H54 (cell line): ENCODE data around the gene MC1R.
"Not testable (repeated sequence)": the region's sequence is repeated elsewhere in the genome, so short reads cannot be mapped to it uniquely, and the experiment has no call there.

Experiments used
- DNase-seq: peaks from one replicate; pipeline ENCODE4 v3.0.0; 2011; ENCODE audit warnings: low spot score, mixed read lengths; ENCODE audit not compliant: insufficient read length
- FAIRE-seq: peaks from 3 replicates; lab custom pipeline; 2011; peaks lifted over from hg19 to GRCh38; lab: Jason Lieb, UNC
- POLR2A ChIP-seq: IDR thresholded peaks from 2 replicates; pipeline ENCODE4 v1.6.1; 2011; ENCODE audit warnings: low read depth, mild to moderate bottlenecking, low read length

Gene MC1R

DNA sequence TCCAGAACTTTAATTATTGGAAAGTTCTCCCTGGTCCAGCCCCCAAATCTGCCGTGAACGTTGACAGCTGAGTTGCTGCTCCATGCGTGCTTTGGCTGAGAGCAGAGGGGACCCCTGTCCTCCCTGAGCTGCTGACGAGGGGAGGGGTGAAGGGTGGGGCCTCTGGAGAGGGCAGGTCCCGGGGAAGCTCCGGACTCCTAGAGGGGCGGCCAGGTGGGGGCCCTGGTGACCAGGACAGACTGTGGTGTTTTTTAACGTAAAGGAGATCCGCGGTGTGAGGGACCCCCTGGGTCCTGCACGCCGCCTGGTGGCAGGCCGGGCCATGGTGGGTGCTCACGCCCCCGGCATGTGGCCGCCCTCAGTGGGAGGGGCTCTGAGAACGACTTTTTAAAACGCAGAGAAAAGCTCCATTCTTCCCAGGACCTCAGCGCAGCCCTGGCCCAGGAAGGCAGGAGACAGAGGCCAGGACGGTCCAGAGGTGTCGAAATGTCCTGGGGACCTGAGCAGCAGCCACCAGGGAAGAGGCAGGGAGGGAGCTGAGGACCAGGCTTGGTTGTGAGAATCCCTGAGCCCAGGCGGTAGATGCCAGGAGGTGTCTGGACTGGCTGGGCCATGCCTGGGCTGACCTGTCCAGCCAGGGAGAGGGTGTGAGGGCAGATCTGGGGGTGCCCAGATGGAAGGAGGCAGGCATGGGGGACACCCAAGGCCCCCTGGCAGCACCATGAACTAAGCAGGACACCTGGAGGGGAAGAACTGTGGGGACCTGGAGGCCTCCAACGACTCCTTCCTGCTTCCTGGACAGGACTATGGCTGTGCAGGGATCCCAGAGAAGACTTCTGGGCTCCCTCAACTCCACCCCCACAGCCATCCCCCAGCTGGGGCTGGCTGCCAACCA lies at the start of gene MC1R:
Gene MC1R, plus strand, starts transcription at position 410 of the 895 bp plus-strand sequence. Its CDS starts 397 bp downstream, at position 807.
- no peak for TF ChIP-seq POLR2A
- DNase-seq (no peak), FAIRE-seq (no peak)

DNA sequence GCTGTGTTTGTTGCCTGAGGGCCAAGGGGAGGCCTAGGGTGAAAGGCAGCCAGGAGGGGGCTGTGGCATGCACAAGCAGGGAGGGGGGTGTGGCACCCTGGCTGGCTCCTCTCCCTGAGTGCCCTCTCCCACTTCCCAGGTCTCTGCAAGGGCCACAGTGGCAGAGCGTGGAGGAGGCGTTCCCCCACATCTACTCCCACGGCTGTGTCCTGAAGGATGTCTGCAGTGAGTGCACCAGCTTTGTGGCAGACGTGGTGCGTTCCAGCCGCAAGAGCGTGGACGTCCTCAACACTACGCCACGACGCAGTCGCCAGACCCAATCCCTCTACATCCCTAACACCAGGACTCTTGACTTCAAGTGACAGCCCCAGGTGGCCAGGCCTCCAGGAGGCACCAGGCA lies 48.8 kb upstream of the MC1R start:
- DNase-seq, result no peak
- no peak for TF ChIP-seq POLR2A
- no peak for FAIRE-seq

DNA sequence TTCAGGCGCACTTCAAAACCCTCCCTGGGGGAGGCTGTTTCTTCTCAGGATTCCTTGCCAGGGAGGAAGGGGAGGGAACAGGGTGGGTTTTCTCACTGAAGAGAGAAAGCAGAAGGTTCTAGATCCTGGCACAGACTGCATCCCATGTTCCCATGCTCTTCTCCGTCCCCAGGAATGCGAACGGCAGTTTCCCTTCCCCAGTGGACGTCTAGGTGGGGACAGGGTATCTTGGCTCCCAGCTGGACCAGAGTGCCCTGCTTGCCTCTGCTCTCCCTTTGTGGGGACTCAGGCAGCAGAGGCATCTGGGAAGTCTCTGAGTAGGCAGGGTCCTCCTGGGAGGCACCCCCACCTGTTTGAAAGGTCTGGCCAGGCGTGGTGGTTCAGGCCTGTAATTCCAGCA lies 48.2 kb upstream of the MC1R start:
- no peak for TF ChIP-seq POLR2A
- FAIRE-seq, result no peak
- DNase-seq, result no peak

DNA sequence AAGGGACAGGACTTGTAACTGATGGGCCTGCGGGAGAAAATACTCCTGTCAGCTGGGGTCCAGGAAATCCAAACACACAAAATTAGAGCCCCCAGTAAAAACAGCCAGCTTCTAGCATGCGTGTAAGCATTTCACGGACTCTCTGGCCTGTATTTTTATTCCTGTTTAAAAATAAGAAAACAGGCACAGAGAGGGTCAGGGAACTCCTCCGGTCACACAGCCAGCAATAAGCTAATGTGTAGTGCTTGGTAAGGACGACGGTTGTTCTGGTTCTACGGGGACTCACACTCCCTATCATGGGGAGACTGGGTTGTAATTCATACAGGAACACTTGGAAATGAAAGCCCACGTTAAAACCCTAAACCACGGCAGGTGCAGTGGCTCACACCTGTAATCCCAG lies 46.8 kb upstream of the MC1R start:
- DNase-seq (no peak), FAIRE-seq (no peak)
- TF ChIP-seq POLR2A, result 0 out of 2 replicates have a peak, but pooled peaks have one; percentile 10

DNA sequence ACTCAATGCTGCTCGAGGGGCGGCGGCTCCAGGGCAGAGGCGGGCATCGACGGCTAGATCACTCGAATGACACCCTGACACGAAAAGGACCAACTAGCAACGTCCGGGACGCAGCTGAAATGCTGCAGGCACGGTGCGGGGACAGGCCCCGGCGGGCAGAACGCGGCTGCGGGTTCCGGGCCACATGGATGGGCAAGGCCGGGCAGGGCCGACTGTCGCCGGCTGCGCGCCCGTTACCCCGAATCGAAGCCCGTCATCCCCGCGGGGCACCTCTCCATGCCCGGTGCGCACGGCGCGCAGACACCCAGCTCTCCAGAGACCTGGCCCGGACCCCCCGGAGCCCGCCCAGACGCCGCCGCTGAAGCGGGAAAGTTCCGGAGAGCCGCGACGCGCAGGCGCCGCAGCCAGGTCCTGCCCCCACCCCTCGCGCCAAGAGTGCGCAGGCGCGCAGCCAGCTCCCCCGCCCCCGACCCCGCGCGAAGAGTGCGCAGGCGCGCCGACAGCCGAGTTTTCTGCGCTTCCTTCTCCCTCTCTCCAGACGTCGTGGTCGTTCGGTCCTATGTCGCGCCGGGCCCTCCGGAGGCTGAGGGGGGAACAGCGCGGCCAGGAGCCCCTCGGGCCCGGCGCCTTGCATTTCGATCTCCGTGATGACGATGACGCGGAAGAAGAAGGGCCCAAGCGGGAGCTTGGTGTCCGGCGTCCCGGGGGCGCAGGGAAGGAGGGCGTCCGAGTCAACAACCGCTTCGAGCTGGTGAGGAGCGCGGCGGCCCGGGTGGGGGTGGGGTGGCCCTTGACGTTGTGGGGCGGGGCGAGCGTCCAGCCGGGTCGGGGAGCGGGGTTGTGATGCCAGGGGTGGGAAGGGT lies 45.3 kb upstream of the MC1R start, which contains the start of gene TCF25:
Gene TCF25, plus strand, starts transcription at position 484 of the 863 bp plus-strand sequence. Its CDS starts 76 bp downstream, at position 560.
- FAIRE-seq, result no peak
- peak; percentile 82 for DNase-seq
- peak; percentile 55 for TF ChIP-seq POLR2A

DNA sequence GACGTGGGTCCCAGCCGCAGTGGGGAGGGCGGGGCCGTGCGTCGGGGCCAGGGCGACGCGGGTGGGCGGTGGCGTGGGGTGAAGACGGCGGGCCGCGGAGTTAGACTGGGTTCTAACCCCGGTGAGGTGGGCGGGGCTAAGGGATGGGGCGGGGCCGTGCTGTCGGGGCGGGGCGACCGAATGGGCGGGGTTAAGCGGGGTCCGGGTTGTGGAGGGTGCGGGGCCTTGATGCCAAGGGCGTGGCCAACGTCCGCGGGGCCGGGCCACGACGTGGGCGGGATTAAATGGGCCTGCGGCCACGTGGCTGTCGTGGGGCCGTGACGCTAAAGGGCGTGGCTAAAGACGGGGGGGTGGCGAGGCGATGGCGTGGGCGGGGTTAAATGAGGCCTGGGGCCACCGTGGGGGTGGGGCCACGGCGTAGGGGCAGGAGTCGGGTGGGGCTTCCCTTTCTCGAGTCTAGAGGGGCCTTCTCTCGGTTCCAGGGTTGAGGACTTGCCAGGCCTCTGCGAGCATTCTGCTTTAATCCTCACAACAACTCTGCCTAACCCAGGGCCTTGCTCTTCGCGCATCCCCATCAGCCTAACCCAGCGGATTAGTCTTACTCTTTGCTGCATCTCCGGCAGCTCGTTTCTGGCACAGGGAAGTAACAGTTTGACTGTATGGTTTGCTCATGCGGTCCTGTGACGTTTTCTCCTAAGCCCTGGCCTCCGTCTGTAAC lies 44.5 kb upstream of the MC1R start:
- TF ChIP-seq POLR2A, result no peak
- FAIRE-seq, result no peak
- DNase-seq, result peak; percentile 95

DNA sequence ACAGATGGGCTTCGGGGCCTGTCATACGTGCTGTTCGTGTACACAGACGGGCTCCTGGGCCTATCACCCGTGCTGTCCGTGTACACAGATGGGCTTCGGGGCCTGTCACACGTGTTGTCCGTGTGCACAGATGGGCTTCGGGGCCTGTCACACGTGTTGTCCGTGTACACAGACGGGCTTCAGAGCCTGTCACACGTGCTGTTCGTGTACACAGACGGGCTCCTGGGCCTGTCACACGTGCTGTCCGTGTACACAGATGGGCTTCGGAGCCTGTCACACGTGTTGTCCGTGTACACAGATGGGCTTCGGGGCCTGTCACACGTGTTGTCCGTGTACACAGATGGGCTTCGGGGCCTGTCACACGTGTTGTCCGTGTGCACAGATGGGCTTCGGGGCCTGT lies 39.5 kb upstream of the MC1R start:
- DNase-seq, FAIRE-seq: not testable (repeated sequence)

DNA sequence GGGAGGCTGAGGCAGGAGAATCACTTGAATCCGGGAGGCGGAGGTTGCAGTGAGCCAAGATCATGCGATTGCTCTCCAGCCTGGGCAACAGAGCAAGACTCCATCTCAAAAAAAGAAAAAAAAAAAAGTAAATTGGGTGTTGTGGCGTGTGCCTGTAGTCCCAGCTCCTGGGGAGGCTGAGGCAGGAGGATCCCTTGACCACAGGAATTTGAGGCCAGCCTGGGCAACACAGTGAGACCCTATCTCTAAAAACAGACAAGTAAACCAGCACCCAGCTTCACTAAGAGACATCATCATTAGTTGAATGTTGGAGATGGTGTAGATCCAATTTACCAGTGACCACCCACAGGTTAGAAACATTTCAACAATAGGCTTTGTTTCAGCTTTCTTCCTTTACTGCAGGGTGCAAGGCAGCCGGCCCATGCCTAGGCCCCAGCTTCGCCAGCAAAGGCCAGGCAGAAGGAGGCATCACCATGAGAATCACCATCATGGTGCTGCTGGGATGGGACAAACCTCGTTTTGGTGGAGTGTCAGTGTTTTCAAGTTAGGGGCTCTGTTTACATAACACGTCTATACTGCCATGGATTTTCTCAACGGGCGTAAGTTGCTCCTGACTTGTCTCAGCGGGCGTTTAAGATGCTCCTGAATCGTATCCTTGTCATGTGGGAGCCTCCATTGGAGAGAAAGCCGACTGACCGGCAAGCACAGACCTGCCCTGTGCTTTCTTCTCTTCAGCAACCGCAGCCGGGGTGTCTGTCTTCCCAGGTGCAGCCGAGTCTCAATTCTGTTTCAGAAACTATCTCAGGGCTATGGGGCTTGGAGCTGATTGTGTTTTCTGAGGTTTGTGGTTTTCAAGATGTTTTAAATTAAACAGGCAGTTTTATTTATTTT lies 37.9 kb upstream of the MC1R start:
- no peak for TF ChIP-seq POLR2A
- no peak for FAIRE-seq
- no peak for DNase-seq

DNA sequence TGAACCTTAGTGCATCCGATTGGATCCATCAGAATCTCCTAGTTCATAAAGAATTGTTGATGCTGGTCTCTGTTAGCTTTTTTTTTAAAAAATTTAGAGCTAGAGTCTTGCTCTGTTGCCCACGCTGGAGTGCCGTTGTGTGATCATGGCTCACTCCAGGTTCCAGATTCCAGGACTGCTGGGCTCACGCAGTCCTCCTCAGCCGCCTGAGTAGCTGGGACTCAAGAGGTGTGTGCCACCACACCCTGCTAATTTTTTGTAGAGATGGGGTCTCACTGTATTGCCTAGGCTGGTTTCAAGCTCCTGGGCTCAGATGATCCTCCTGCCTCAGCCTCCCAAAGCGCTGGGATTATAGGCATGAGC lies 37.3 kb upstream of the MC1R start:
- DNase-seq, result no peak
- FAIRE-seq, result no peak
- no peak for TF ChIP-seq POLR2A

DNA sequence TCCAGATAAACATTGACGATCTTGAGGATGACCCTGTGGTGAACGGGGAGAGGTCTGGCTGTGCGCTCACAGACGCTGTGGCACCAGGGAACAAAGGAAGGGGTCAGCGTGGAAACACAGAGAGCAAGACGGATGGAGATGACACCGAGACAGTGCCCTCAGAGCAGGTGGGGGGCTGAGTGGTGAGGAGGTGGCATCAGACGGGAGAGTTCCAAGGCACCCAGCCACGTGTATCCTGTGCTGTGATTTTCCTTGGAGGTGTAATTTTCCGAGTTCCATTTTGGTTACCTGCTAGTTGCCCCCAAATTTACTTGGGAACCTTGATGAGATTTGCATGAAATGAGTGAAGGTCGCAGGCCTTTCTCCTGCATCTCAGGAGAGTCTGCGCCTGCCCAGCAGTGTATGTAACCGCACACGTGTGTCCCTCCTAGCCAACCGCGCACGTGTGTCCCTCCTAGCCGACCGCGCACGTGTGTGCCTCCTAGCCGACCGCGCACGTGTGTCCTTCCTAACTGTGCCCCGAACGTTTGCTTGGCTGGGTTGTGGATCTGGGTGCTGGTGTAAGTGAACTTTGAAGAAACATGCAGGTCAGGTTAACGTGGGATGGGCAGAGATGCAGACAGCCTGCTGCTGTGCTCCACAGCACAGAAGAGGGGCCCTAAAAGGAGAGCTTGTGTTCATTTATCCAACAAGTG lies 35.2 kb upstream of the MC1R start:
- no peak for TF ChIP-seq POLR2A
- no peak for FAIRE-seq
- DNase-seq, result no peak

DNA sequence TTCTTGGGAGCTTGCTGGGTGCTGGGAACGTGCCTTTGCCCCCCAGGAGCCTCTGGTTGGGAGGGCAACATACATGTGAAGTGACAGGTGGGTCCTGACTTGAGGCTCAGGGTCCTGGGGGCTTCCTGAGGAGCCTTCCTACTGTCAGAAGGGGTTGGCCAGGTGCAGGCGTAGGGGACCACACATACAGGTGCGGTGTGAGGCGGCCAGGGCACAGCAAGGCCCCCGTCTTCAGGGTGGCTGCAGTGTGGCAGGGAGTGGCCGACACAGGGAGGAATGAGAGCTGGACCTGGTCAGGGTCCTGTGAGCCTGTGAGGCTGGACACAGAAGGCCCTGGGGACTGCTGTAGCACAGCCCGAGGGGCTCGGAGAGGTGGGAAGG lies 34.6 kb upstream of the MC1R start:
- no peak for FAIRE-seq
- TF ChIP-seq POLR2A, result no peak
- no peak for DNase-seq

DNA sequence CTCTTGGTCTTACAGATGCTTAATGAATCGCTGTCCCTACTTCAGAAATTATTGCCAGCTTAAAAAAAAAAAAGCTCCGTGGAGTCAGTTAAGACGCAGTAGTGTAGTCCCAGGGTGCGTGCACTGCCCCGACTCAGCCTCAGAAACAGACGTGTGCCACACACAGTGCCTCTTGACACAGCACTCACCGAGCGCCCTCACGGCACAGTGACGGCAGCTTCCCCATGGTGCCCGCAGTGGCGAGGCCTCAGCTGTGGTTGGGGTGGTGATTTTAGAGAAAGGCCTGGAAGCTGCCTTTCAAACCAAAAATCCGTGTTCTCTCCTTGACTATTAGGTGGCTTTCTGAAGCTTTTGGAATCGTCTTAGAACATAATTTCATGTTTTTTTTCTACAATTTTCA lies 31.4 kb upstream of the MC1R start:
- no peak for DNase-seq
- no peak for FAIRE-seq
- no peak for TF ChIP-seq POLR2A
